ENCODE results near the gene JPH2.
"Not testable (repeated sequence)": the region's sequence is repeated elsewhere in the genome, so short reads cannot be mapped to it uniquely, and the experiment has no call there.

Gene JPH2

DNA sequence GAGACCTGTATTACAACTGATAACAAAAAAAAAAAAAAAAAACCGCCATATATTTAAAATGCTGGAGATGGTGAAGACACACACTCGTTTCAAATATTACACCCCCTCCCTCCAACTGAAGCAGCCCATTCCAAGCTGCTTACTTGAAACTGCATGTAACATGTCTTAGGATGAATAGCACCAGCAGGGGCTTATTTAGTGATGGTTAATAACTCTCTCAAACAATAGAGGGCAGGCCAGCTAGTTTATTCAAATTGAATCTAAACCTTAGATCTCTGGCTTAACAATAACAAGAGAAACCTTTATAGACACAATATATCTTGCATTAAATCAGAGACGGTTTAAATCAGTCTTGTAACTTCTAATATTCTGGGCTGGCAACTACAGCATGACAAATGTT lies 9.3 kb upstream of the JPH2 start:
- peaks cover 13 to 70% (median 47%) of the 10 kb centered on the region in 11 experiments; a peak in 19 of 22 replicates for H4K20me1 ChIP-seq
- H3K4me1 ChIP-seq, result peaks cover 0 to 31% (median 22%) of the 10 kb centered on the region in 10 experiments; a peak in 16 of 20 replicates
- H3K27me3 ChIP-seq, result no peaks in the 10 kb centered on the region
- TF ChIP-seq Cebpa-rat (IDR thresholded peaks at IDR 0.05), result no peak
- no peak overlapping the region for H3K9ac ChIP-seq
- no peak overlapping the region for H3K27ac ChIP-seq
- no peak overlapping the region for H3K4me3 ChIP-seq
- H3K9me3 ChIP-seq (replicated peaks in 1 of 11), result no peaks in the 10 kb centered on the region
- no peak overlapping the region for H3K4me2 ChIP-seq
- peaks cover 52 to 62% (median 55%) of the 10 kb centered on the region in 11 experiments for H3K36me3 ChIP-seq

GRCh38 chr20:44195605-44196004 lies 8.6 kb upstream of the JPH2 start:
- Histone ChIP-seq H3K27me3 (no peaks in the 10 kb centered on the region), H3K4me1 (peaks cover 0 to 31% (median 22%) of the 10 kb centered on the region in 10 experiments; a peak in 16 of 20 replicates), H3K4me3 (no peak overlapping the region), H3K4me2 (peak overlapping the region in 1 of 11 experiments; percentile 57; a peak in 1 of 22 replicates), H3K27ac (peak overlapping the region in 4 of 11 experiments; percentile 22 to 62 (median 38); a peak in 6 of 22 replicates), H4K20me1 (peaks cover 7 to 63% (median 41%) of the 10 kb centered on the region in 11 experiments; a peak in 19 of 22 replicates), H3K9ac (no peak overlapping the region), H3K36me3 (peaks cover 46 to 55% (median 49%) of the 10 kb centered on the region in 11 experiments), H3K9me3 (replicated peaks in 1 of 11) (no peaks in the 10 kb centered on the region)
- TF ChIP-seq Cebpa-rat (IDR thresholded peaks at IDR 0.05), result no peak

GRCh38 chr20:44193801-44194200 lies 6.8 kb upstream of the JPH2 start:
- Histone ChIP-seq H3K4me3 (no peak overlapping the region), H4K20me1 (peaks cover 0 to 45% (median 23%) of the 10 kb centered on the region in 11 experiments; a peak in 16 of 22 replicates), H3K4me2 (peak overlapping the region in 7 of 11 experiments; percentile 9 to 57 (median 52); a peak in 10 of 22 replicates), H3K27ac (peak overlapping the region in 7 of 11 experiments; percentile 41 to 71 (median 56); a peak in 11 of 22 replicates), H3K9me3 (replicated peaks in 1 of 11) (no peaks in the 10 kb centered on the region), H3K4me1 (peaks cover 8 to 49% (median 35%) of the 10 kb centered on the region in 10 experiments), H3K36me3 (peaks cover 27 to 37% (median 31%) of the 10 kb centered on the region in 11 experiments), H3K27me3 (no peaks in the 10 kb centered on the region), H3K9ac (peak overlapping the region in 1 of 11 experiments; percentile 28; a peak in 3 of 22 replicates)
- no peak for TF ChIP-seq Cebpa-rat (IDR thresholded peaks at IDR 0.05)

DNA sequence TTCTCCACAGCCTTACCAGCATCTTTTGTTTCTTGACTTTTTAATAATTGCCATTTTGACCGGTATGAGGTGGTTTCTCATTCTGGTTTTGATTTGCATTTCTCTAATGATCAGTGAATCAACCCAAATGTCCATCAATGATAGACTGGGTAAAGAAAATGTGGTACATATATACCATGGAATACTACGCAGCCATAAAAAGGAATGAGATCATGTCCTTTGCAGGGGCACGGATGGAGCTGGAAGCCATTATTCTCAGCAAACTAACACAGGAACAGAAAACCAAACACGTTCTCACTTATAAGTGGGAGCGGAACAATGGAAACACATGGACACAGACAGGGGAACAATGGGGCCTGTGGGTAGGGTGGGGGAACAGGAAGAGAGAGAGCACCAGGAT lies 4.7 kb upstream of the JPH2 start:
- H3K4me2 ChIP-seq; H3K27ac ChIP-seq; H3K9ac ChIP-seq; H3K27me3 ChIP-seq; H3K9me3 ChIP-seq (replicated peaks in 1 of 11); H3K4me3 ChIP-seq: not testable (repeated sequence)
- Histone ChIP-seq H3K36me3 (peaks cover 8 to 16% (median 11%) of the 10 kb centered on the region in 11 experiments), H4K20me1 (peaks cover 0 to 26% (median 6%) of the 10 kb centered on the region in 11 experiments; a peak in 9 of 22 replicates), H3K4me1 (peaks cover 28 to 69% (median 56%) of the 10 kb centered on the region in 10 experiments)

GRCh38 chr20:44190197-44190852 lies 3.3 kb upstream of the JPH2 start:
- not testable (repeated sequence) for H3K4me3 ChIP-seq; H3K9me3 ChIP-seq (replicated peaks in 1 of 11); H3K27me3 ChIP-seq; H3K36me3 ChIP-seq
- peaks cover 32 to 75% (median 63%) of the 10 kb centered on the region in 10 experiments for H3K4me1 ChIP-seq
- H3K4me2 ChIP-seq, result peak overlapping the region in 4 of 11 experiments; percentile 92 to 97 (median 96); a peak in 8 of 22 replicates
- H3K27ac ChIP-seq, result peak overlapping the region in 6 of 11 experiments; percentile 87 to 94 (median 92); a peak in 8 of 22 replicates
- H3K9ac ChIP-seq, result peak overlapping the region in 1 of 11 experiments; percentile 88; a peak in 1 of 22 replicates
- H4K20me1 ChIP-seq, result peaks cover 0 to 13% (median 0%) of the 10 kb centered on the region in 11 experiments; a peak in 2 of 22 replicates

GRCh38 chr20:44188752-44189151 lies 1.8 kb upstream of the JPH2 start:
- H3K4me1 ChIP-seq, result peaks cover 32 to 75% (median 54%) of the 10 kb centered on the region in 10 experiments
- no peaks in the 10 kb centered on the region for H3K9me3 ChIP-seq (replicated peaks in 1 of 11)
- H3K27ac ChIP-seq, result peak overlapping the region in 9 of 11 experiments; percentile 60 to 94 (median 91); a peak in 18 of 22 replicates
- TF ChIP-seq Cebpa-rat (IDR thresholded peaks at IDR 0.05), result peak in 10 of 11 experiments; percentile 7 to 90 (median 84); a peak in 17 of 22 replicates
- peak overlapping the region in 5 of 10 experiments; percentile 72 to 76 (median 74); a peak in 7 of 20 replicates for H3K4me3 ChIP-seq
- H3K9ac ChIP-seq, result peak overlapping the region in 9 of 11 experiments; percentile 75 to 92 (median 88); a peak in 18 of 22 replicates
- H3K4me2 ChIP-seq, result peak overlapping the region; percentile 64 to 100 (median 96)
- no peaks in the 10 kb centered on the region for H3K27me3 ChIP-seq
- peaks cover 0 to 14% (median 0%) of the 10 kb centered on the region in 11 experiments; a peak in 2 of 22 replicates for H3K36me3 ChIP-seq
- peaks cover 0 to 4% (median 0%) of the 10 kb centered on the region in 11 experiments; a peak in 1 of 22 replicates for H4K20me1 ChIP-seq

DNA sequence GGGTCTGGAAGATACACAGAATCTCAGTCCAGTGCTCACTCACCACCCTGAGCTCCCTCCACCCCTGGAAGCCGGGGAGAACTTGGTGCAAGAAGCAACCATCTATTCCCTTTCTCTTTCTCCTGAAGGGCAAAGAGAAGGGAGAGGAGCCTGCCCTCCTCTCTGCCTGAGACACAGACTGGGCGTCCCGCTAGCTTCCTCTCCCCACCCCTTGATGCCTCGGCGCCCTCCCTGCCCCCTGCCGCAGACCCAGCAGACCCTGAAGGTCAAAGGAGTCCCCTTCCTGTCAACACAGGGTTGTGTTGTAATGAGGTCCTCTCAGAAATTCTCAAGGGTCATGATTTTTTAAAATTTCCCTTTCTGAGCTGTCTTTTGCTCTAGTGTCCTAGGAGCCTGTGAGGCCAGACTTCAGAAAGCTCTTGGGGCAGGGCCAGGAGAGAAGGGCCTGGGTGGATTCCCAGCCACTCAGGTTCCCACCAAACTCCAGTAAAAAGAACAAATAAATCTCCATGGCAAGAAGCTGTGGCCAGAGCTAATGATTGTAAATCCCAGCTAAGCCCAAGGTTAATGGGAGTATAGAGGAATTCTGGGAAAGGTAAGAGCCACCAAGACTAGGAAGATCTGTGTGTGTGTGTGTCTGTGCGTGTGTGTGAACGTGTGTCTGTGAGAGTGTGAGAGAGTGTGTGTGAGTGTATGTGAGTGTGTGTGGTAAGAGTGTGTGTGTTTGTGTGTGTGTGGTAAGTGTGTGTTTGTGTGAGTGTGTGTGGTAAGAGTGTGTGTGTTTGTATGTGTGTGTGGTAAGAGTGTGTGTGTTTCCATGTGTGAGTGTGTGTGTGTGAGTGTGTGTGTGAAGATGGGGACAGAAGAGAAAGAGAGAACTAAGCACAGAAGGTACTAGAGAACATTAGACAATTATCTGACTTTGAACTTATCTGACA lies 1.1 kb upstream of the JPH2 start:
- Histone ChIP-seq H3K36me3 (peaks cover 0 to 14% (median 0%) of the 10 kb centered on the region in 11 experiments; a peak in 2 of 22 replicates), H3K27me3 (no peaks in the 10 kb centered on the region), H3K4me2 (peak overlapping the region; percentile 90 to 100 (median 97)), H3K4me1 (peaks cover 32 to 75% (median 54%) of the 10 kb centered on the region in 10 experiments), H4K20me1 (peaks cover 0 to 8% (median 0%) of the 10 kb centered on the region in 11 experiments; a peak in 2 of 22 replicates), H3K9me3 (replicated peaks in 1 of 11) (no peaks in the 10 kb centered on the region), H3K9ac (peak overlapping the region in 10 of 11 experiments; percentile 75 to 92 (median 86); a peak in 21 of 22 replicates), H3K27ac (peak overlapping the region in 9 of 11 experiments; percentile 60 to 94 (median 91); a peak in 18 of 22 replicates), H3K4me3 (peak overlapping the region; percentile 53 to 76 (median 72))
- 0 out of 22 replicates have a peak, but pooled peaks of 1 of the 11 experiments have one; percentile 34 for TF ChIP-seq Cebpa-rat (IDR thresholded peaks at IDR 0.05)

- peak overlapping the region in 9 of 11 experiments; percentile 60 to 94 (median 91); a peak in 18 of 22 replicates for H3K27ac ChIP-seq
- H3K4me3 ChIP-seq, result peak overlapping the region; percentile 53 to 76 (median 72)
These were observed 324 bp downstream of the JPH2 start for GRCh38 chr20:44186674-44187053.

More at GRCh38 chr20:44186674-44187053, 324 bp downstream of the JPH2 start:
- peaks cover 32 to 87% (median 68%) of the 10 kb centered on the region in 10 experiments for H3K4me1 ChIP-seq
- no peak for TF ChIP-seq Cebpa-rat (IDR thresholded peaks at IDR 0.05)
- peak overlapping the region; percentile 71 to 92 (median 85) for H3K9ac ChIP-seq
- H3K27me3 ChIP-seq, result no peaks in the 10 kb centered on the region
- peaks cover 0 to 21% (median 0%) of the 10 kb centered on the region in 11 experiments; a peak in 4 of 22 replicates for H4K20me1 ChIP-seq
- H3K9me3 ChIP-seq (replicated peaks in 1 of 11), result no peaks in the 10 kb centered on the region
- H3K36me3 ChIP-seq, result peaks cover 0 to 14% (median 0%) of the 10 kb centered on the region in 11 experiments; a peak in 2 of 22 replicates
- peak overlapping the region; percentile 90 to 100 (median 97) for H3K4me2 ChIP-seq

All from BLaER1 treated with 17β-estradiol and CSF1 and Interleukin-3, amounts not matched to agents 10 nM and 100 nM (cell line).